PFSK-1 (cell line): Measurements from ENCODE around the gene FHL1.

Source experiments
- FOXP2 ChIP-seq: optimal IDR thresholded peaks from 2 replicates; pipeline ENCODE3; 2011; ENCODE audit warnings: borderline replicate concordance, control low read depth, inconsistent platforms; ENCODE audit not compliant: insufficient read depth; ENCODE audit errors: extremely low read length, extremely low read depth
- POLR2AphosphoS5 ChIP-seq: IDR thresholded peaks from 2 replicates; pipeline ENCODE4 v1.6.1; 2012; ENCODE audit warnings: low read depth, mild to moderate bottlenecking, control low read depth, low read length, moderate library complexity
- REST ChIP-seq, 2 experiments: IDR thresholded peaks; 2 replicates each; pipeline versions ENCODE4 v1.6.1 to v1.8.0; 2011 to 2012; ENCODE audit warnings: low read depth in 2 of 2, low read length in 2 of 2, control low read depth in 1 of 2, inconsistent platforms in 1 of 2, mild to moderate bottlenecking in 1 of 2, moderate library complexity in 1 of 2; ENCODE audit not compliant: insufficient read depth in 1 of 2
- SIN3A ChIP-seq: IDR thresholded peaks from 2 replicates; pipeline ENCODE4 v1.6.1; 2012; ENCODE audit warnings: mild to moderate bottlenecking, low read length, moderate library complexity, borderline replicate concordance; ENCODE audit not compliant: insufficient read depth
- TAF1 ChIP-seq: IDR thresholded peaks from 2 replicates; pipeline ENCODE4 v1.6.1; 2012; ENCODE audit warnings: low read length, control low read depth, borderline replicate concordance; ENCODE audit not compliant: insufficient read depth

The FHL1 gene

GRCh38 chrX:136147976-136148375, 643 bp downstream of the FHL1 start:
- TF ChIP-seq FOXP2 = no peak

GRCh38 chrX:136148391-136148790, 1.1 kb downstream of the FHL1 start:
- TF ChIP-seq TAF1 (no peak), REST (IDR thresholded peaks at IDR 0.05; ENCODE audit: insufficient read depth in 1 of 2, low read depth in 2 of 2, low read length in 2 of 2) (no peak), FOXP2 (no peak), POLR2AphosphoS5 (no peak), SIN3A (no peak)

GRCh38 chrX:136154998-136155397, 7.7 kb downstream of the FHL1 start:
- TF ChIP-seq POLR2AphosphoS5 (no peak), SIN3A (no peak), TAF1 (no peak), FOXP2 (no peak), REST (IDR thresholded peaks at IDR 0.05; ENCODE audit: insufficient read depth in 1 of 2, low read depth in 2 of 2, low read length in 2 of 2) (no peak)

- TF ChIP-seq SIN3A (no peak), TAF1 (no peak), FOXP2 (no peak), POLR2AphosphoS5 (no peak), REST (IDR thresholded peaks at IDR 0.05; ENCODE audit: insufficient read depth in 1 of 2, low read depth in 2 of 2, low read length in 2 of 2) (no peak)
Measured at GRCh38 chrX:136156560-136157117, 9.3 kb downstream of the FHL1 start.

GRCh38 chrX:136157187-136157586, 9.9 kb downstream of the FHL1 start:
- no peak for TF ChIP-seq REST (IDR thresholded peaks at IDR 0.05; ENCODE audit: insufficient read depth in 1 of 2, low read depth in 2 of 2, low read length in 2 of 2)
- TF ChIP-seq TAF1 = no peak
- no peak for TF ChIP-seq SIN3A
- TF ChIP-seq POLR2AphosphoS5 = no peak
